Measurements from ENCODE around the gene LIMA1.

GRCh38 chr12:50276912-50277671, 6.2 kb downstream of the LIMA1 start:
- TF ChIP-seq CTCF (IDR thresholded peaks at IDR 0.05), result no peak
- no peak for TF ChIP-seq POLR2A (IDR thresholded peaks at IDR 0.05)

All from thyroid gland (tissue), 4 donors.